Gastrocnemius medialis (tissue), 4 donors: ENCODE data around the gene ZMYND8. TPM values are rescaled to one million over a fixed set of nuclear protein-coding genes. Genes with fewer than 3 reads are reported as not detected.

Experiments
- ATAC-seq, 2 donors: fragments of 150-250 bp; one replicate each; pipeline ENCODE4 v1.9.1; 2016
- DNase-seq, 2 donors: peaks; one replicate each; pipeline ENCODE4 v3.0.0-alpha.2; 2019
- H3K27ac ChIP-seq, 4 donors: fragments of 200-600 bp; sonication (generic); 1 replicate in 1 of 4; 2 replicates in 3 of 4; pipeline ENCODE4 v1.5.1; 2016 to 2018; ENCODE audit warnings: mild to moderate bottlenecking in 2 of 4, moderate library complexity in 1 of 4
- H3K27me3 ChIP-seq, 3 donors: fragments of 200-600 bp; sonication (generic) in 2 of 3; 1 replicate in 1 of 3; 2 replicates in 2 of 3; pipeline versions ENCODE4 v1.5.1 to v1.6.0; 2016 to 2019; ENCODE audit warnings: mild to moderate bottlenecking in 1 of 3, moderate library complexity in 1 of 3
- H3K36me3 ChIP-seq, 2 donors: fragments of 200-600 bp; sonication (generic) in 1 of 2; one replicate each; pipeline ENCODE4 v1.5.1; 2017 to 2018
- H3K4me1 ChIP-seq, 2 donors: fragments of 200-600 bp; sonication (generic) in 1 of 2; one replicate each; pipeline ENCODE4 v1.5.1; 2016 to 2017; ENCODE audit warnings: mild to moderate bottlenecking in 2 of 2
- H3K4me3 ChIP-seq, 4 donors: fragments of 200-600 bp; sonication (generic) in 3 of 4; 1 replicate in 1 of 4; 2 replicates in 3 of 4; pipeline ENCODE4 v1.5.1; 2016 to 2019; ENCODE audit warnings: mild to moderate bottlenecking in 2 of 4
- H3K9me3 ChIP-seq, 3 donors: fragments of 200-600 bp; sonication (generic) in 2 of 3; 1 replicate in 1 of 3; 2 replicates in 2 of 3; pipeline ENCODE4 v1.5.1; 2016 to 2019
- CTCF ChIP-seq, 5 experiments: fragments of 450-650 bp in 3 of 5; fragments of 200-600 bp in 2 of 5; sonication (generic) in 2 of 5; IDR thresholded peaks in 4 of 5; conservative IDR thresholded peaks in 1 of 5; 1 replicate in 4 of 5; 2 replicates in 1 of 5; pipeline ENCODE4 v1.5.1; 2016 to 2019; ENCODE audit warnings: antibody characterized with exemption in 5 of 5, mild to moderate bottlenecking in 3 of 5, moderate library complexity in 3 of 5
- POLR2A ChIP-seq, 2 donors: fragments of 450-650 bp; IDR thresholded peaks; one replicate each; pipeline ENCODE4 v1.6.1; 2017; ENCODE audit warnings: antibody characterized with exemption in 2 of 2, mild to moderate bottlenecking in 2 of 2, moderate library complexity in 2 of 2
- in situ Hi-C, 4 donors: fragments of 200-750 bp; cut with MboI; loops; one replicate each; pipeline versions ENCODE4 v1.15.0 to v1.8.0; 2017; ENCODE audit warnings: low sequenced_read_pairs in 4 of 4
- intact Hi-C: fragments of 100-400 bp; cut with DNase I; formaldehyde crosslinking; loops from one replicate; pipeline ENCODE4 v1.15.1; 2023; ENCODE audit warnings: low total_unique reads
- total RNA-seq, 4 donors: library from RNA; depleted of rRNA; stranded (reverse); fragments of >200 nt; gene quantifications; one replicate each; pipeline versions ENCODE4 v1.1.0 to v1.2.3, GENCODE V29; 2016

The ZMYND8 gene
- total RNA-seq, 4 donors from 2014 or later, result 15.1 to 32.2 (median 19.7) TPM

- Histone ChIP-seq H3K4me3 (no peak overlapping the region), H3K36me3 (no peaks in the 10 kb centered on the region), H3K9me3 (no peaks in the 10 kb centered on the region), H3K27me3 (no peaks in the 10 kb centered on the region), H3K4me1 (no peaks in the 10 kb centered on the region), H3K27ac (no peak overlapping the region)
- ATAC-seq, result peak; percentile 47 to 66
- in situ Hi-C loops, result loop anchor here in 3 of 4 donors (5.0 to 25.0 kb wide), 4 partner anchors 188 to 1416 kb away; no protein-coding TSS in a partner anchor
- intact Hi-C loops, result loop anchor here (2.0 kb wide), 1 partner anchor 188 kb away; no protein-coding TSS in a partner anchor
- peak; percentile 13 to 45 for DNase-seq
- peak; percentile 87 to 97 (median 91) for TF ChIP-seq CTCF (IDR thresholded peaks at IDR 0.05 in 4 of 5, conservative IDR thresholded peaks at IDR 0.05 in 1 of 5)
- no peak for TF ChIP-seq POLR2A (IDR thresholded peaks at IDR 0.05)
Observed at GRCh38 chr20:47196091-47197081, 160.1 kb downstream of the ZMYND8 start.

- DNase-seq (no peak), ATAC-seq (no peak)
- Histone ChIP-seq H3K4me3 (no peak overlapping the region), H3K9me3 (no peaks in the 10 kb centered on the region), H3K27me3 (no peaks in the 10 kb centered on the region), H3K36me3 (no peaks in the 10 kb centered on the region), H3K27ac (no peak overlapping the region), H3K4me1 (no peaks in the 10 kb centered on the region)
- intact Hi-C loops (no loop called here), in situ Hi-C loops (loop anchor here in 3 of 4 donors (5.0 to 25.0 kb wide), 4 partner anchors 189 to 1417 kb away; no protein-coding TSS in a partner anchor)
- TF ChIP-seq POLR2A (IDR thresholded peaks at IDR 0.05), result no peak
- no peak for TF ChIP-seq CTCF (IDR thresholded peaks at IDR 0.05 in 4 of 5, conservative IDR thresholded peaks at IDR 0.05 in 1 of 5)
Observed at GRCh38 chr20:47195573-47195972, 160.9 kb downstream of the ZMYND8 start.

GRCh38 chr20:47191956-47192355 is 164.5 kb downstream of the ZMYND8 start:
- no peaks in the 10 kb centered on the region for H3K36me3 ChIP-seq
- ATAC-seq (no peak), DNase-seq (no peak)
- intact Hi-C loops, result no loop called here
- TF ChIP-seq CTCF (IDR thresholded peaks at IDR 0.05 in 4 of 5, conservative IDR thresholded peaks at IDR 0.05 in 1 of 5) (no peak), POLR2A (IDR thresholded peaks at IDR 0.05) (no peak)
- no peaks in the 10 kb centered on the region for H3K4me1 ChIP-seq
- H3K4me3 ChIP-seq, result no peak overlapping the region
- H3K27ac ChIP-seq, result no peak overlapping the region
- no peaks in the 10 kb centered on the region for H3K9me3 ChIP-seq
- in situ Hi-C loops, result loop anchor here in 2 of 4 donors (10.0 to 25.0 kb wide), 3 partner anchors 193 to 1420 kb away; no protein-coding TSS in a partner anchor
- H3K27me3 ChIP-seq, result peaks cover 0 to 7% (median 3%) of the 10 kb centered on the region in 3 donors

GRCh38 chr20:47191074-47191673 is 165.3 kb downstream of the ZMYND8 start:
- intact Hi-C loops (no loop called here), in situ Hi-C loops (loop anchor here in 2 of 4 donors (10.0 to 25.0 kb wide), 3 partner anchors 194 to 1421 kb away; no protein-coding TSS in a partner anchor)
- Histone ChIP-seq H3K4me1 (no peaks in the 10 kb centered on the region), H3K9me3 (no peaks in the 10 kb centered on the region), H3K27ac (no peak overlapping the region), H3K4me3 (no peak overlapping the region), H3K36me3 (no peaks in the 10 kb centered on the region), H3K27me3 (peaks cover 0 to 7% (median 3%) of the 10 kb centered on the region in 3 donors)
- ATAC-seq, result no peak
- DNase-seq, result no peak
- TF ChIP-seq POLR2A (IDR thresholded peaks at IDR 0.05) (no peak), CTCF (IDR thresholded peaks at IDR 0.05 in 4 of 5, conservative IDR thresholded peaks at IDR 0.05 in 1 of 5) (no peak)
